K562 (cell line): ENCODE measurements around the gene FAAP100. TPM values are rescaled to one million over a fixed set of nuclear protein-coding genes. Genes with fewer than 3 reads are reported as not detected.

Experiments
- BCL6 ChIP-seq: fragments of 250-450 bp; sonication (Bioruptor Pico); IDR thresholded peaks from 2 replicates; pipeline ENCODE4 v1.4.0; 2020
- EHMT2 ChIP-seq: fragments of 450-650 bp; IDR thresholded peaks from 2 replicates; pipeline ENCODE4 v1.6.1; 2018; ENCODE audit warnings: antibody characterized with exemption
- FIP1L1 ChIP-seq: fragments of 200-400 bp; formaldehyde crosslinking; IDR thresholded peaks from 2 replicates; pipeline ENCODE4 v1.6.1; 2018; ENCODE audit warnings: mild to moderate bottlenecking, low read depth, low read length; ENCODE audit not compliant: poor library complexity, severe bottlenecking
- GATA2 ChIP-seq: sonication (generic); formaldehyde crosslinking; IDR thresholded peaks from 2 replicates; pipeline ENCODE4 v1.4.0; 2020; ENCODE audit warnings: mild to moderate bottlenecking, missing genetic modification reagents
- NFRKB ChIP-seq: fragments of 450-650 bp; IDR thresholded peaks from 2 replicates; pipeline ENCODE4 v1.6.1; 2016; ENCODE audit warnings: low read depth
- RAD21 ChIP-seq, 2 experiments: fragments of 250-450 bp in 1 of 2; fragments of 450-650 bp in 1 of 2; sonication (Bioruptor Pico) in 1 of 2; formaldehyde crosslinking in 1 of 2; IDR thresholded peaks in 1 of 2; conservative IDR thresholded peaks in 1 of 2; 2 replicates each; pipeline versions ENCODE4 v1.4.0 to v1.8.0; 2020 to 2022; ENCODE audit warnings: mild to moderate bottlenecking in 2 of 2, moderate library complexity in 1 of 2
- RBM22 ChIP-seq: fragments of 200-400 bp; formaldehyde crosslinking; IDR thresholded peaks from 2 replicates; pipeline ENCODE4 v1.6.1; 2018; ENCODE audit warnings: low read length, low read depth; ENCODE audit not compliant: poor library complexity, severe bottlenecking
- SIN3A ChIP-seq, 2 experiments: fragments of 150-350 bp in 1 of 2; IDR thresholded peaks; 2 replicates each; pipeline ENCODE4 v1.6.1; 2011 to 2016; ENCODE audit warnings: borderline replicate concordance in 2 of 2, low read depth in 2 of 2, low read length in 2 of 2, mild to moderate bottlenecking in 2 of 2, moderate library complexity in 2 of 2; ENCODE audit not compliant: control insufficient read depth in 1 of 2
- SMARCE1 ChIP-seq: fragments of 450-650 bp; IDR thresholded peaks from 2 replicates; pipeline ENCODE4 v1.7.1; 2016; ENCODE audit warnings: mild to moderate bottlenecking
- SRSF1 ChIP-seq: fragments of 200-400 bp; formaldehyde crosslinking; IDR thresholded peaks from 2 replicates; pipeline ENCODE4 v1.6.1; 2017; ENCODE audit warnings: mild to moderate bottlenecking, low read depth, low read length, moderate library complexity
- TRIM28 ChIP-seq: fragments of 450-650 bp; IDR thresholded peaks from 2 replicates; pipeline ENCODE4 v1.6.1; 2017
- ZNF121 ChIP-seq: sonication (generic); formaldehyde crosslinking; conservative IDR thresholded peaks from 2 replicates; pipeline ENCODE4 v1.8.0; 2022; ENCODE audit warnings: missing genetic modification reagents
- ZNF140 ChIP-seq: fragments of 250-450 bp; sonication (Bioruptor Pico); IDR thresholded peaks from 2 replicates; pipeline ENCODE4 v1.8.0; 2021; ENCODE audit warnings: moderate library complexity, mild to moderate bottlenecking, inconsistent platforms
- ZNF146 ChIP-seq: IDR thresholded peaks from one replicate; pipeline ENCODE4 v1.6.1; 2018; ENCODE audit warnings: missing compliant biosample characterization; ENCODE audit not compliant: unreplicated experiment
- ZNF232 ChIP-seq: sonication (generic); formaldehyde crosslinking; IDR thresholded peaks from 2 replicates; pipeline ENCODE4 v1.8.0; 2022; ENCODE audit warnings: mild to moderate bottlenecking, missing genetic modification reagents
- ZNF436 ChIP-seq: fragments of 250-450, 450-650 bp; sonication (Bioruptor Pico); formaldehyde crosslinking; IDR thresholded peaks from 2 replicates; pipeline ENCODE4 v1.7.0; 2020; ENCODE audit warnings: mild to moderate bottlenecking
- polyA plus RNA-seq, 8 experiments: library from polyadenylated mRNA; depleted of rRNA in 4 of 8; stranded (reverse) in 5 of 8; unstranded in 3 of 8; fragments of >200 nt; fragmentation: Nextera tagmentation in 2 of 8; fragmentation: Illumina TruSeq in 1 of 8; extraction: Ambion mirVana in 2 of 8; extraction: Trizol in 1 of 8; gene quantifications; 2 replicates each; pipeline versions ENCODE4 v1.2.1 to v1.2.3, GENCODE V29; 2011 to 2014; ENCODE audit warnings: inconsistent platforms in 1 of 8, missing spikeins in 1 of 8
- total RNA-seq, 7 experiments: library from RNA; depleted of rRNA in 6 of 7; stranded (reverse); fragments of >200 nt in 6 of 7; fragmentation: Illumina TruSeq in 2 of 7; extraction: Trizol in 2 of 7; gene quantifications; 2 replicates each; pipeline versions ENCODE4 v1.2.1 to v1.2.3, GENCODE V29; 2011 to 2021; ENCODE audit warnings: low replicate concordance in 1 of 7
- TF ChIP-seq, protein P1 (sequence below): sonication (generic); formaldehyde crosslinking; IDR thresholded peaks from 2 replicates; pipeline ENCODE4 v1.8.1; 2022; ENCODE audit warnings: missing genetic modification reagents
- TF ChIP-seq, protein P2 (sequence below), 2 experiments: fragments of 450-650 bp in 1 of 2; IDR thresholded peaks; 2 replicates each; pipeline ENCODE4 v1.6.1; 2011 to 2017; ENCODE audit warnings: low read depth in 2 of 2, antibody characterized with exemption in 1 of 2, borderline replicate concordance in 1 of 2, low read length in 1 of 2, mild to moderate bottlenecking in 1 of 2, mixed read lengths in 1 of 2; ENCODE audit not compliant: control insufficient read depth in 1 of 2
- TF ChIP-seq, protein P3 (sequence below): sonication (generic); formaldehyde crosslinking; IDR thresholded peaks from 2 replicates; pipeline ENCODE4 v1.8.0; 2022; ENCODE audit warnings: mild to moderate bottlenecking, missing genetic modification reagents
- TF ChIP-seq, protein P4 (sequence below), 3 experiments: IDR thresholded peaks in 2 of 3; conservative IDR thresholded peaks in 1 of 3; 2 replicates each; pipeline ENCODE4 v1.5.1; 2011 to 2012; ENCODE audit warnings: low read length in 3 of 3, mild to moderate bottlenecking in 3 of 3, control low read depth in 2 of 3, improper control_type of control experiment in 1 of 3, inconsistent platforms in 1 of 3, low read depth in 1 of 3, mixed read lengths in 1 of 3, moderate library complexity in 1 of 3; ENCODE audit not compliant: insufficient read depth in 2 of 3

Gene FAAP100
- total and polyA plus RNA-seq, 9 of the 15 experiments (the other 6 are each of a cell fraction or from before 2014, with no cell fraction given): 0.31 to 51.2 (median 12.6) TPM

DNA sequence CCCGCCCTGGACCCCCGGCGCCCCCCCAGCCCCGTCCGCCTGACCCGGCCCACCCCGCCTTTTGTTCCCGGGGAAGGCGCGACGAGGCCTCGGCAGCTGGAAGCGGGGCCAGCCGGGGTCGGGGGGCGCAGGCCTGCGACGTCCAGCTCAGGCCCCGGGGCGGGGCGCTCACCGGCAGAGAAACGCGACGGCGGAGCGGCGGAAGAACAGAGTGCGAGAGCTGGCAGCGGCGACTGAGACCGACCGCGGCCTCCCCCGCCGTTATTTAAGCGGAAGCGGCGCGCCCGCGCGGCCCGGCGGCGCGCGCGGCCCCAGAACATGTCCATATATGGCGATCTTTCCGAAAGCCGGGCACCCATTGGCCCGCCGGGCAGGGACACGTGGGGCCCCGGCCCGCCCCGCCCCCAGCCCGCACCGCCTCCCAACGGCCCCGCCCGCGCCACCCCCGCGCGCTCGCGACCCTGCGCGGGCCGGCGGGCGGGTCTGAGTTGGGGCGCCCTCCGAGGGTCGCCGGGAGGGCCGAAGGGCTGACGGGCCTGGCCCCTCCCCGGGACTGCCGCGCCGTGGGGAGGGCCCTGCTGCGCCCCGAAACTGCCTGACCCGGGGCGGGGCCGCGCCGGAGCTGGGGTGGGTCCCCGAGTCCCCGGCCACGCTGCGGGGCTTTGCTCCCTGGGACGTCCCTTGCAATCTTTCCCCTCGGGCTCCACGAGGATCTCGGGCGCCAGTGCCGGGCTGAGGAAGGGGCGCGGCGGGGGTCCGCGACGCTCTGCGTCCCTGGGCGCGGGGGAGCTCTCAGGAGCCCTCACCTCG is 39.4 kb downstream of the FAAP100 start, which contains the start of gene ACTG1 (continued):
- TF ChIP-seq, protein P1, sequence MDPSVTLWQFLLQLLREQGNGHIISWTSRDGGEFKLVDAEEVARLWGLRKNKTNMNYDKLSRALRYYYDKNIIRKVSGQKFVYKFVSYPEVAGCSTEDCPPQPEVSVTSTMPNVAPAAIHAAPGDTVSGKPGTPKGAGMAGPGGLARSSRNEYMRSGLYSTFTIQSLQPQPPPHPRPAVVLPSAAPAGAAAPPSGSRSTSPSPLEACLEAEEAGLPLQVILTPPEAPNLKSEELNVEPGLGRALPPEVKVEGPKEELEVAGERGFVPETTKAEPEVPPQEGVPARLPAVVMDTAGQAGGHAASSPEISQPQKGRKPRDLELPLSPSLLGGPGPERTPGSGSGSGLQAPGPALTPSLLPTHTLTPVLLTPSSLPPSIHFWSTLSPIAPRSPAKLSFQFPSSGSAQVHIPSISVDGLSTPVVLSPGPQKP (CRISPR knock-in tag): no peak
- TF ChIP-seq ZNF121 (CRISPR knock-in tag) (no peak), FIP1L1 (peak; percentile 73), SMARCE1 (no peak), SRSF1 (no peak), EHMT2 (no peak), BCL6 (no peak), RAD21 (CRISPR knock-in tag; conservative IDR thresholded peaks at IDR 0.05 in 1 of 2, IDR thresholded peaks at IDR 0.05 in 1 of 2) (no peak), ZNF146 (CRISPR knock-in tag) (no peak), RBM22 (no peak), NFRKB (peak; percentile 39; the same call in 1 of the 2 replicates), ZNF436 (no peak), TRIM28 (no peak), GATA2 (CRISPR knock-in tag) (no peak), SIN3A (IDR thresholded peaks at IDR 0.05; ENCODE audit: borderline replicate concordance in 2 of 2, control insufficient read depth in 1 of 2, low read depth in 2 of 2, low read length in 2 of 2) (peak in 1 of 2 experiments; percentile 74; a peak in 2 of 4 replicates), ZNF232 (no peak), ZNF140 (CRISPR knock-in tag) (no peak)
- TF ChIP-seq, protein P2, sequence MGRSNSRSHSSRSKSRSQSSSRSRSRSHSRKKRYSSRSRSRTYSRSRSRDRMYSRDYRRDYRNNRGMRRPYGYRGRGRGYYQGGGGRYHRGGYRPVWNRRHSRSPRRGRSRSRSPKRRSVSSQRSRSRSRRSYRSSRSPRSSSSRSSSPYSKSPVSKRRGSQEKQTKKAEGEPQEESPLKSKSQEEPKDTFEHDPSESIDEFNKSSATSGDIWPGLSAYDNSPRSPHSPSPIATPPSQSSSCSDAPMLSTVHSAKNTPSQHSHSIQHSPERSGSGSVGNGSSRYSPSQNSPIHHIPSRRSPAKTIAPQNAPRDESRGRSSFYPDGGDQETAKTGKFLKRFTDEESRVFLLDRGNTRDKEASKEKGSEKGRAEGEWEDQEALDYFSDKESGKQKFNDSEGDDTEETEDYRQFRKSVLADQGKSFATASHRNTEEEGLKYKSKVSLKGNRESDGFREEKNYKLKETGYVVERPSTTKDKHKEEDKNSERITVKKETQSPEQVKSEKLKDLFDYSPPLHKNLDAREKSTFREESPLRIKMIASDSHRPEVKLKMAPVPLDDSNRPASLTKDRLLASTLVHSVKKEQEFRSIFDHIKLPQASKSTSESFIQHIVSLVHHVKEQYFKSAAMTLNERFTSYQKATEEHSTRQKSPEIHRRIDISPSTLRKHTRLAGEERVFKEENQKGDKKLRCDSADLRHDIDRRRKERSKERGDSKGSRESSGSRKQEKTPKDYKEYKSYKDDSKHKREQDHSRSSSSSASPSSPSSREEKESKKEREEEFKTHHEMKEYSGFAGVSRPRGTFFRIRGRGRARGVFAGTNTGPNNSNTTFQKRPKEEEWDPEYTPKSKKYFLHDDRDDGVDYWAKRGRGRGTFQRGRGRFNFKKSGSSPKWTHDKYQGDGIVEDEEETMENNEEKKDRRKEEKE (IDR thresholded peaks at IDR 0.05; ENCODE audit: borderline replicate concordance in 1 of 2, control insufficient read depth in 1 of 2, low read depth in 2 of 2, low read length in 1 of 2): no peak
- TF ChIP-seq, protein P3, sequence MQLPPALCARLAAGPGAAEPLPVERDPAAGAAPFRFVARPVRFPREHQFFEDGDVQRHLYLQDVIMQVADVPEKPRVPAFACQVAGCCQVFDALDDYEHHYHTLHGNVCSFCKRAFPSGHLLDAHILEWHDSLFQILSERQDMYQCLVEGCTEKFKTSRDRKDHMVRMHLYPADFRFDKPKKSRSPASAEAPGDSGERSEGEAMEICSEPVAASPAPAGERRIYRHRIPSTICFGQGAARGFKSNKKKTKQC (CRISPR knock-in tag): peak; percentile 52; the same call in 1 of the 2 replicates
- TF ChIP-seq, protein P4, sequence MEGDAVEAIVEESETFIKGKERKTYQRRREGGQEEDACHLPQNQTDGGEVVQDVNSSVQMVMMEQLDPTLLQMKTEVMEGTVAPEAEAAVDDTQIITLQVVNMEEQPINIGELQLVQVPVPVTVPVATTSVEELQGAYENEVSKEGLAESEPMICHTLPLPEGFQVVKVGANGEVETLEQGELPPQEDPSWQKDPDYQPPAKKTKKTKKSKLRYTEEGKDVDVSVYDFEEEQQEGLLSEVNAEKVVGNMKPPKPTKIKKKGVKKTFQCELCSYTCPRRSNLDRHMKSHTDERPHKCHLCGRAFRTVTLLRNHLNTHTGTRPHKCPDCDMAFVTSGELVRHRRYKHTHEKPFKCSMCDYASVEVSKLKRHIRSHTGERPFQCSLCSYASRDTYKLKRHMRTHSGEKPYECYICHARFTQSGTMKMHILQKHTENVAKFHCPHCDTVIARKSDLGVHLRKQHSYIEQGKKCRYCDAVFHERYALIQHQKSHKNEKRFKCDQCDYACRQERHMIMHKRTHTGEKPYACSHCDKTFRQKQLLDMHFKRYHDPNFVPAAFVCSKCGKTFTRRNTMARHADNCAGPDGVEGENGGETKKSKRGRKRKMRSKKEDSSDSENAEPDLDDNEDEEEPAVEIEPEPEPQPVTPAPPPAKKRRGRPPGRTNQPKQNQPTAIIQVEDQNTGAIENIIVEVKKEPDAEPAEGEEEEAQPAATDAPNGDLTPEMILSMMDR (IDR thresholded peaks at IDR 0.05 in 2 of 3, conservative IDR thresholded peaks at IDR 0.05 in 1 of 3; ENCODE audit: insufficient read depth in 2 of 3, low read depth in 1 of 3, low read length in 3 of 3): no peak
